WTC11 (cell line): ENCODE data around the gene CD200R1. TPM values are rescaled to one million over a fixed set of nuclear protein-coding genes. Genes with fewer than 3 reads are reported as not detected.

Experiments
- ATF1 ChIP-seq: sonication (generic); formaldehyde crosslinking; IDR thresholded peaks from 2 replicates; pipeline ENCODE4 v1.8.1; 2023; ENCODE audit warnings: mild to moderate bottlenecking, moderate library complexity, missing genetic modification reagents
- E2F5 ChIP-seq: sonication (generic); formaldehyde crosslinking; IDR thresholded peaks from 2 replicates; pipeline ENCODE4 v1.8.1; 2022; ENCODE audit warnings: mild to moderate bottlenecking, moderate library complexity, missing genetic modification reagents
- ELF4 ChIP-seq: sonication (generic); formaldehyde crosslinking; IDR thresholded peaks from 2 replicates; pipeline ENCODE4 v1.8.1; 2022; ENCODE audit warnings: low read depth, mild to moderate bottlenecking, moderate library complexity, missing genetic modification reagents
- ESRRA ChIP-seq: sonication (generic); formaldehyde crosslinking; IDR thresholded peaks from 2 replicates; pipeline ENCODE4 v1.8.1; 2022; ENCODE audit warnings: mild to moderate bottlenecking, missing genetic modification reagents, borderline replicate concordance
- GABPB1 ChIP-seq: sonication (generic); formaldehyde crosslinking; IDR thresholded peaks from 2 replicates; pipeline ENCODE4 v1.8.1; 2023; ENCODE audit warnings: mild to moderate bottlenecking, missing genetic modification reagents
- IRF1 ChIP-seq: sonication (generic); formaldehyde crosslinking; IDR thresholded peaks from 2 replicates; pipeline ENCODE4 v1.8.0; 2023; ENCODE audit warnings: missing genetic modification reagents
- IRF2 ChIP-seq: sonication (generic); formaldehyde crosslinking; IDR thresholded peaks from 2 replicates; pipeline ENCODE4 v1.8.0; 2022; ENCODE audit warnings: low read depth, missing genetic modification reagents, borderline replicate concordance
- JAZF1 ChIP-seq: fragments of 250-450 bp; sonication (Bioruptor Pico); IDR thresholded peaks from 2 replicates; pipeline ENCODE4 v1.9.0; 2021; ENCODE audit warnings: moderate library complexity, mild to moderate bottlenecking, inconsistent platforms
- KAT7 ChIP-seq: sonication (generic); formaldehyde crosslinking; IDR thresholded peaks from 2 replicates; pipeline ENCODE4 v1.8.1; 2023; ENCODE audit warnings: missing genetic modification reagents, mild to moderate bottlenecking, borderline replicate concordance
- NFATC4 ChIP-seq: fragments of 250-450 bp; sonication (Bioruptor Pico); IDR thresholded peaks from 2 replicates; pipeline ENCODE4 v1.9.0; 2021; ENCODE audit warnings: mild to moderate bottlenecking
- SP1 ChIP-seq: sonication (generic); formaldehyde crosslinking; conservative IDR thresholded peaks from 2 replicates; pipeline ENCODE4 v1.8.1; 2022; ENCODE audit warnings: missing genetic modification reagents
- USF1 ChIP-seq: sonication (generic); formaldehyde crosslinking; IDR thresholded peaks from 2 replicates; pipeline ENCODE4 v1.8.0; 2022; ENCODE audit warnings: mild to moderate bottlenecking, missing genetic modification reagents
- USF2 ChIP-seq: sonication (generic); formaldehyde crosslinking; IDR thresholded peaks from 2 replicates; pipeline ENCODE4 v1.8.1; 2023; ENCODE audit warnings: mild to moderate bottlenecking, missing genetic modification reagents, moderate library complexity
- ZNF263 ChIP-seq: sonication (generic); formaldehyde crosslinking; IDR thresholded peaks from 2 replicates; pipeline ENCODE4 v1.8.1; 2022; ENCODE audit warnings: low read depth, mild to moderate bottlenecking, moderate library complexity, missing genetic modification reagents
- ZNF416 ChIP-seq: fragments of 250-450 bp; sonication (Bioruptor Pico); IDR thresholded peaks from 2 replicates; pipeline ENCODE4 v1.9.0; 2021; ENCODE audit warnings: mild to moderate bottlenecking, inconsistent platforms
- ZNF423 ChIP-seq: fragments of 250-450 bp; sonication (Bioruptor Pico); IDR thresholded peaks from 2 replicates; pipeline ENCODE4 v2.1.2; 2022; ENCODE audit warnings: mild to moderate bottlenecking, moderate library complexity
- ZNF512 ChIP-seq: sonication (generic); formaldehyde crosslinking; IDR thresholded peaks from 2 replicates; pipeline ENCODE4 v1.8.1; 2022; ENCODE audit warnings: missing genetic modification reagents, borderline replicate concordance
- ZNF671 ChIP-seq: fragments of 250-450 bp; sonication (Bioruptor Pico); IDR thresholded peaks from 2 replicates; pipeline ENCODE4 v1.8.0; 2021; ENCODE audit warnings: mild to moderate bottlenecking
- total RNA-seq: library from RNA; stranded (reverse); gene quantifications from 3 replicates; pipeline ENCODE4 v1.2.3, GENCODE V29; 2021
- TF ChIP-seq, protein P1 (sequence below): fragments of 250-450 bp; sonication (Bioruptor Pico); IDR thresholded peaks from 2 replicates; pipeline ENCODE4 v1.9.0; 2021; ENCODE audit warnings: mild to moderate bottlenecking
- TF ChIP-seq, protein P2 (sequence below): sonication (generic); formaldehyde crosslinking; IDR thresholded peaks from 2 replicates; pipeline ENCODE4 v1.8.1; 2023; ENCODE audit warnings: mild to moderate bottlenecking, missing genetic modification reagents
- TF ChIP-seq, protein P3 (sequence below): sonication (generic); formaldehyde crosslinking; IDR thresholded peaks from 2 replicates; pipeline ENCODE4 v1.8.0; 2022; ENCODE audit warnings: mild to moderate bottlenecking, missing genetic modification reagents
- TF ChIP-seq, protein P4 (sequence below): fragments of 250-450 bp; sonication (Bioruptor Pico); IDR thresholded peaks from 2 replicates; pipeline ENCODE4 v1.9.0; 2021; ENCODE audit warnings: mild to moderate bottlenecking
- TF ChIP-seq, protein P5 (sequence below): sonication (generic); formaldehyde crosslinking; IDR thresholded peaks from 2 replicates; pipeline ENCODE4 v1.8.1; 2023; ENCODE audit warnings: mild to moderate bottlenecking, moderate library complexity, missing genetic modification reagents

Gene CD200R1
- total RNA-seq, 1 experiment from 2014 or later: not detected

DNA sequence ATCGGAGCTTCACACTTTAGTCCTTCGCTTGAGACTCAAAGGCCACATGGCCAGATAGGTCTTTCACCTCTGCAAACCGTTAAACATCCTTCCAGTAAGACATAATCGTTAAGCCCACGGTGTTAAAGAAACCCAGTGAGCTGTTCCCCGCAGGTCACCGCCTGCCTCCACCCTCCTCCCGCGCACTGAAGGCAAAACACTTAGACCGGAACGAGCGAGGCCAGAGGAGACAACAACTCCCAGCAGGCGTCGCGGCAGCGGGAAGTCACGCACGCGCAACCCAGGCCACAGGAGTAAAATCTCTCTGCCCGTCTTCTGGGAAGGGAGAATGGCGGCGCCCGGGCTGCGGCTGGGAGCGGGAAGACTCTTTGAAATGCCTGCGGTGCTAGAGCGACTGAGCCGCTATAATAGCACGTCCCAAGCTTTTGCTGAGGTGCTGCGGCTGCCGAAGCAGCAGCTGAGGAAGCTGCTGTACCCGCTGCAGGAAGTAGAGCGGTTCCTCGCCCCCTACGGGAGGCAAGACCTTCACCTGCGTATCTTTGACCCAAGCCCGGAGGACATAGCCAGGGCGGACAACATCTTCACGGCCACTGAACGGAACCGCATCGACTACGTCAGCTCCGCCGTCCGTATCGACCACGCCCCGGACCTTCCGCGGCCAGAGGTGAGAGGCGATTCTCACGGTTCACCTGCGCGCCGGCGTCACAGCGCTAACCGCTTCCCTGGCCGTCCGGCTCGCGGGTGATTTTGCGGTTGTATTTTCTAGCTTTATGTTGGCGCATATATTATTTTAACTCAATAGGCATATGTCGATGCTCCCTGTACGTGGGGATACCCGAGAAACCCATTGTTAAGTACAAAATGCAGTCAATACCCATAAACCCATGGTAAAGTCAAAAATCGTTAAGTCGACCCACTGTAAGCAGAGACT lies 16.0 kb upstream of the CD200R1 start, which contains the start of gene GTPBP8 (continued):
- TF ChIP-seq, protein P1, sequence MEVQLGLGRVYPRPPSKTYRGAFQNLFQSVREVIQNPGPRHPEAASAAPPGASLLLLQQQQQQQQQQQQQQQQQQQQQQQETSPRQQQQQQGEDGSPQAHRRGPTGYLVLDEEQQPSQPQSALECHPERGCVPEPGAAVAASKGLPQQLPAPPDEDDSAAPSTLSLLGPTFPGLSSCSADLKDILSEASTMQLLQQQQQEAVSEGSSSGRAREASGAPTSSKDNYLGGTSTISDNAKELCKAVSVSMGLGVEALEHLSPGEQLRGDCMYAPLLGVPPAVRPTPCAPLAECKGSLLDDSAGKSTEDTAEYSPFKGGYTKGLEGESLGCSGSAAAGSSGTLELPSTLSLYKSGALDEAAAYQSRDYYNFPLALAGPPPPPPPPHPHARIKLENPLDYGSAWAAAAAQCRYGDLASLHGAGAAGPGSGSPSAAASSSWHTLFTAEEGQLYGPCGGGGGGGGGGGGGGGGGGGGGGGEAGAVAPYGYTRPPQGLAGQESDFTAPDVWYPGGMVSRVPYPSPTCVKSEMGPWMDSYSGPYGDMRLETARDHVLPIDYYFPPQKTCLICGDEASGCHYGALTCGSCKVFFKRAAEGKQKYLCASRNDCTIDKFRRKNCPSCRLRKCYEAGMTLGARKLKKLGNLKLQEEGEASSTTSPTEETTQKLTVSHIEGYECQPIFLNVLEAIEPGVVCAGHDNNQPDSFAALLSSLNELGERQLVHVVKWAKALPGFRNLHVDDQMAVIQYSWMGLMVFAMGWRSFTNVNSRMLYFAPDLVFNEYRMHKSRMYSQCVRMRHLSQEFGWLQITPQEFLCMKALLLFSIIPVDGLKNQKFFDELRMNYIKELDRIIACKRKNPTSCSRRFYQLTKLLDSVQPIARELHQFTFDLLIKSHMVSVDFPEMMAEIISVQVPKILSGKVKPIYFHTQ (CRISPR knock-in tag): no peak
- TF ChIP-seq ZNF512 (CRISPR knock-in tag) (no peak), KAT7 (CRISPR knock-in tag) (0 out of 2 replicates have a peak, but pooled peaks have one; percentile 29), ZNF416 (no peak), ZNF423 (CRISPR knock-in tag) (no peak), IRF1 (CRISPR knock-in tag) (no peak), GABPB1 (CRISPR knock-in tag) (peak; percentile 37; the same call in 1 of the 2 replicates), ATF1 (CRISPR knock-in tag) (no peak), ZNF263 (CRISPR knock-in tag) (no peak), ESRRA (CRISPR knock-in tag) (no peak), IRF2 (CRISPR knock-in tag) (no peak), E2F5 (no peak; the same call in 1 of the 2 replicates), ZNF671 (CRISPR knock-in tag) (no peak), SP1 (CRISPR knock-in tag) (peak; percentile 88), NFATC4 (no peak), ELF4 (CRISPR knock-in tag) (no peak), USF1 (no peak), JAZF1 (CRISPR knock-in tag) (no peak), USF2 (CRISPR knock-in tag) (no peak)
- TF ChIP-seq, protein P2, sequence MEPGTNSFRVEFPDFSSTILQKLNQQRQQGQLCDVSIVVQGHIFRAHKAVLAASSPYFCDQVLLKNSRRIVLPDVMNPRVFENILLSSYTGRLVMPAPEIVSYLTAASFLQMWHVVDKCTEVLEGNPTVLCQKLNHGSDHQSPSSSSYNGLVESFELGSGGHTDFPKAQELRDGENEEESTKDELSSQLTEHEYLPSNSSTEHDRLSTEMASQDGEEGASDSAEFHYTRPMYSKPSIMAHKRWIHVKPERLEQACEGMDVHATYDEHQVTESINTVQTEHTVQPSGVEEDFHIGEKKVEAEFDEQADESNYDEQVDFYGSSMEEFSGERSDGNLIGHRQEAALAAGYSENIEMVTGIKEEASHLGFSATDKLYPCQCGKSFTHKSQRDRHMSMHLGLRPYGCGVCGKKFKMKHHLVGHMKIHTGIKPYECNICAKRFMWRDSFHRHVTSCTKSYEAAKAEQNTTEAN (CRISPR knock-in tag): 0 out of 2 replicates have a peak, but pooled peaks have one; percentile 29
- TF ChIP-seq, protein P3, sequence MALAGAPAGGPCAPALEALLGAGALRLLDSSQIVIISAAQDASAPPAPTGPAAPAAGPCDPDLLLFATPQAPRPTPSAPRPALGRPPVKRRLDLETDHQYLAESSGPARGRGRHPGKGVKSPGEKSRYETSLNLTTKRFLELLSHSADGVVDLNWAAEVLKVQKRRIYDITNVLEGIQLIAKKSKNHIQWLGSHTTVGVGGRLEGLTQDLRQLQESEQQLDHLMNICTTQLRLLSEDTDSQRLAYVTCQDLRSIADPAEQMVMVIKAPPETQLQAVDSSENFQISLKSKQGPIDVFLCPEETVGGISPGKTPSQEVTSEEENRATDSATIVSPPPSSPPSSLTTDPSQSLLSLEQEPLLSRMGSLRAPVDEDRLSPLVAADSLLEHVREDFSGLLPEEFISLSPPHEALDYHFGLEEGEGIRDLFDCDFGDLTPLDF (CRISPR knock-in tag): 0 out of 2 replicates have a peak, but pooled peaks have one; percentile 26
- TF ChIP-seq, protein P4, sequence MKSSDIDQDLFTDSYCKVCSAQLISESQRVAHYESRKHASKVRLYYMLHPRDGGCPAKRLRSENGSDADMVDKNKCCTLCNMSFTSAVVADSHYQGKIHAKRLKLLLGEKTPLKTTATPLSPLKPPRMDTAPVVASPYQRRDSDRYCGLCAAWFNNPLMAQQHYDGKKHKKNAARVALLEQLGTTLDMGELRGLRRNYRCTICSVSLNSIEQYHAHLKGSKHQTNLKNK: no peak
- TF ChIP-seq, protein P5, sequence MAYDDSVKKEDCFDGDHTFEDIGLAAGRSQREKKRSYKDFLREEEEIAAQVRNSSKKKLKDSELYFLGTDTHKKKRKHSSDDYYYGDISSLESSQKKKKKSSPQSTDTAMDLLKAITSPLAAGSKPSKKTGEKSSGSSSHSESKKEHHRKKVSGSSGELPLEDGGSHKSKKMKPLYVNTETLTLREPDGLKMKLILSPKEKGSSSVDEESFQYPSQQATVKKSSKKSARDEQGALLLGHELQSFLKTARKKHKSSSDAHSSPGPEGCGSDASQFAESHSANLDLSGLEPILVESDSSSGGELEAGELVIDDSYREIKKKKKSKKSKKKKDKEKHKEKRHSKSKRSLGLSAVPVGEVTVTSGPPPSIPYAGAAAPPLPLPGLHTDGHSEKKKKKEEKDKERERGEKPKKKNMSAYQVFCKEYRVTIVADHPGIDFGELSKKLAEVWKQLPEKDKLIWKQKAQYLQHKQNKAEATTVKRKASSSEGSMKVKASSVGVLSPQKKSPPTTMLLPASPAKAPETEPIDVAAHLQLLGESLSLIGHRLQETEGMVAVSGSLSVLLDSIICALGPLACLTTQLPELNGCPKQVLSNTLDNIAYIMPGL (CRISPR knock-in tag): no peak; the same call in 1 of the 2 replicates
